Measurements from ENCODE around the gene TAF10.
A peak's percentile ranks its signal among the peaks of the same experiment; 100 is the strongest.

Gene TAF10

GRCh38 chr11:6606471-6607189 is 5.4 kb downstream of the TAF10 start:
- 0 out of 2 replicates have a peak overlapping the region, but pooled peaks have one; percentile 3 for H3K27ac ChIP-seq (replicated peaks)
- no peaks in the 10 kb centered on the region for H3K27me3 ChIP-seq (ENCODE audit: insufficient read depth, poor library complexity, severe bottlenecking)
- no peak overlapping the region for H3K4me3 ChIP-seq (replicated peaks; ENCODE audit: insufficient read depth, low read length)
- DNase-seq (ENCODE audit: low read depth in 1 of 2, low spot score in 1 of 2) = peak in 1 of 2 experiments; percentile 70
- no peak for TF ChIP-seq GABPA (IDR thresholded peaks at IDR 0.05; ENCODE audit: low read depth)
- no peak for TF ChIP-seq SPI1 (IDR thresholded peaks at IDR 0.05; ENCODE audit: borderline replicate concordance, low read depth)
- no peak for TF ChIP-seq REST (IDR thresholded peaks at IDR 0.05; ENCODE audit: insufficient replicate concordance, low read depth)
- no peak for TF ChIP-seq POLR2AphosphoS5 (IDR thresholded peaks at IDR 0.05; ENCODE audit: low read depth)
- TF ChIP-seq CTCF (IDR thresholded peaks at IDR 0.05; ENCODE audit: insufficient read depth, low read length) = no peak

- Histone ChIP-seq H3K4me3 (replicated peaks; ENCODE audit: insufficient read depth, low read length) (peak overlapping the region; percentile 90), H3K27me3 (ENCODE audit: insufficient read depth, poor library complexity, severe bottlenecking) (no peaks in the 10 kb centered on the region), H3K27ac (replicated peaks) (peak overlapping the region; percentile 78)
- DNase-seq (ENCODE audit: low read depth in 1 of 2, low spot score in 1 of 2) = no peak
- TF ChIP-seq CTCF (IDR thresholded peaks at IDR 0.05; ENCODE audit: insufficient read depth, low read length) = no peak
- peak; percentile 73; the same call in 1 of the 2 replicates for TF ChIP-seq SPI1 (IDR thresholded peaks at IDR 0.05; ENCODE audit: borderline replicate concordance, low read depth)
- no peak for TF ChIP-seq POLR2AphosphoS5 (IDR thresholded peaks at IDR 0.05; ENCODE audit: low read depth)
- TF ChIP-seq REST (IDR thresholded peaks at IDR 0.05; ENCODE audit: insufficient replicate concordance, low read depth) = no peak
Measured at GRCh38 chr11:6604790-6605189, 7.2 kb downstream of the TAF10 start.

GRCh38 chr11:6604081-6604626 is 7.9 kb downstream of the TAF10 start:
- H3K27me3 ChIP-seq (ENCODE audit: insufficient read depth, poor library complexity, severe bottlenecking) = no peaks in the 10 kb centered on the region
- peak overlapping the region; percentile 78 for H3K27ac ChIP-seq (replicated peaks)
- peak overlapping the region; percentile 90 for H3K4me3 ChIP-seq (replicated peaks; ENCODE audit: insufficient read depth, low read length)
- peak in 1 of 2 experiments; percentile 68 for DNase-seq (ENCODE audit: low read depth in 1 of 2, low spot score in 1 of 2)
- TF ChIP-seq CTCF (IDR thresholded peaks at IDR 0.05; ENCODE audit: insufficient read depth, low read length) (no peak), GABPA (IDR thresholded peaks at IDR 0.05; ENCODE audit: low read depth) (no peak), POLR2AphosphoS5 (IDR thresholded peaks at IDR 0.05; ENCODE audit: low read depth) (no peak; the same call in 1 of the 2 replicates), SPI1 (IDR thresholded peaks at IDR 0.05; ENCODE audit: borderline replicate concordance, low read depth) (no peak), REST (IDR thresholded peaks at IDR 0.05; ENCODE audit: insufficient replicate concordance, low read depth) (no peak)
